VCaP (cell line): ENCODE measurements around the gene TRAPPC11.
"Not testable (repeated sequence)": the region's sequence is repeated elsewhere in the genome, so short reads cannot be mapped to it uniquely, and the experiment has no call there.

Source experiments
- H3K27ac ChIP-seq: fragments of 450-650 bp; 2 replicates; pipeline ENCODE4 v1.5.1; 2017
- CTCF ChIP-seq: fragments of 450-650 bp; conservative IDR thresholded peaks from 2 replicates; pipeline ENCODE4 v1.5.1; 2017; ENCODE audit warnings: mild to moderate bottlenecking, moderate library complexity

The TRAPPC11 gene

DNA sequence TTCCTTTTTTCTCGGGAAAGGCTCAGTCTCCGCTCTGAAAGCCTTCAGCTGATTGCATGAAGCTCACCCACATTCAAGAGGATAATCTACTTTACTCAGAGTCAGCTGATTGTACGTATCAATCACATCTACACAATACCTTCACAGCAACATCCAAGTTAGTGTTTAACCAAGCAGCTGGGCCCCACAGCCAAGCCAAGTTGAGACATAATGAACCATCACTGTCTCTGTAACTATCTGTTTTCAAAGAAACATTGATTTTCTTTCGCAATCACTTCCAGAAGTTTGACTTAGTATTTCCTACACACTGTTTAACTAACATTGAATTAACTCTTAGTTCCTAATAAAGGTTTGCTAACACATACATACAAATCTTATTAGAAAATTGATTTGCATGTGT lies 40.4 kb upstream of the TRAPPC11 start:
- no peak overlapping the region for H3K27ac ChIP-seq
- no peak for TF ChIP-seq CTCF

- no peak overlapping the region for H3K27ac ChIP-seq
- TF ChIP-seq CTCF: no peak
Observed at GRCh38 chr4:183620421-183620820, 38.7 kb upstream of the TRAPPC11 start.

DNA sequence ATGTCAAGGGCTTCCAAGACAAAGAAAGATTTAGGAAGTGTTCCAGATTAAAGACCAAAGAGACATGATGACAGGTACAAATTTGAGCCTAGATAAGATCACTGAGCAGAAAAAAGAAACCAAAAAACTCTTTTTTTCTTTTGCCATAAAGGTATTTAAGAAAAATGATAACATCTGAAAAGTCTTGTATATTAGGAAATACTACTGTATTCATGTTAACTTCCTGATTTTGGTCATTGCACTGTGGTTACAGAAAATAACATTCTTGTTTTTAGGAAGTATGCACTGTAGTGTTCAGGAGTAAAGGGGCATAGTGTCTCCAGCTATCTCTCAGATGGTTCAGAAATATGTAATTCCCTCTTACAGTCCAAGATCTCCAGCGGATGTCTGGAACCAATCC lies 37.2 kb upstream of the TRAPPC11 start:
- peak overlapping the region; percentile 38; the same call in 1 of the 2 replicates for H3K27ac ChIP-seq
- 0 out of 2 replicates have a peak, but pooled peaks have one; percentile 4 for TF ChIP-seq CTCF

DNA sequence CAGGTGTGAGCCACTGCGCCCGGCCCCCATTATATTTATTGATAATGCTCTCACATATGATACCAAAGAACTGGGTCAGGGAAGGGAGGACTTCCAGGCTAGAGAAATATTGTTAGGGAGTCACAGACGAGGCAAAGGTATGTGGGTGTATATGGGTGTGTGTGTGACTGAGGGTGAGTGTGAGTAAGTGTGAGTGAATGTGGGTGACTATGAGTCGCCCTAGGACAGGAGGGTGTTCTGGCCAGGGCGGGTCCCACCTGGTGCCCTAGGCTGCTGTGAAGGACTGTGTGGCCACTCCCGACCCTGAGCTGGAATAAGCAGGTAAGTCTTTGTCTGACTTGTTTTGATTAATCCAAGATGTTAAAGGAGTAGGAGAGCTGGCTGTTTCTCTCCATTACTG lies 34.5 kb upstream of the TRAPPC11 start:
- no peak for TF ChIP-seq CTCF
- H3K27ac ChIP-seq: no peak overlapping the region

- no peak overlapping the region for H3K27ac ChIP-seq
- TF ChIP-seq CTCF: no peak
Observed at GRCh38 chr4:183626168-183626567, 32.9 kb upstream of the TRAPPC11 start.

DNA sequence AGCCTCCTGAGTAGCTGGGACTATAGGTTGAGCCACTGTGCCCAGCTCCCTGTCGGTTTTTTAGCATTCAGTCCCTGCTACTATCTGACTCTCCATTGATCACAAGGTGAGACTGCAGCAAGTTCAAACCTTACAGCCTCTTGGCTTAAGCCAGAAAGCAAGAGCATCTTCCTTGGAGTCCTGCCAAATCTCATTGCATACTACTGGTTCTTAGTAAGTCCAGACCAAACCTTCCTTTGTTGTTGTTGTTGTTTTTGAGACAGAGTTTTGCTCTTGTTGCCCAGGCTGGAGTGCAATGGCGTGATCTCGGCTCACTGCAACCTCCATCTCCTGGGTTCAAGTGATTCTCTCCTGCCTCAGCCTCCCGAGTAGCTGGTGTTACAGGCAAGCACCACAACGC lies 31.8 kb upstream of the TRAPPC11 start:
- not testable (repeated sequence) for H3K27ac ChIP-seq

GRCh38 chr4:183627979-183628588 lies 31.0 kb upstream of the TRAPPC11 start:
- no peak for TF ChIP-seq CTCF
- H3K27ac ChIP-seq: no peak overlapping the region

DNA sequence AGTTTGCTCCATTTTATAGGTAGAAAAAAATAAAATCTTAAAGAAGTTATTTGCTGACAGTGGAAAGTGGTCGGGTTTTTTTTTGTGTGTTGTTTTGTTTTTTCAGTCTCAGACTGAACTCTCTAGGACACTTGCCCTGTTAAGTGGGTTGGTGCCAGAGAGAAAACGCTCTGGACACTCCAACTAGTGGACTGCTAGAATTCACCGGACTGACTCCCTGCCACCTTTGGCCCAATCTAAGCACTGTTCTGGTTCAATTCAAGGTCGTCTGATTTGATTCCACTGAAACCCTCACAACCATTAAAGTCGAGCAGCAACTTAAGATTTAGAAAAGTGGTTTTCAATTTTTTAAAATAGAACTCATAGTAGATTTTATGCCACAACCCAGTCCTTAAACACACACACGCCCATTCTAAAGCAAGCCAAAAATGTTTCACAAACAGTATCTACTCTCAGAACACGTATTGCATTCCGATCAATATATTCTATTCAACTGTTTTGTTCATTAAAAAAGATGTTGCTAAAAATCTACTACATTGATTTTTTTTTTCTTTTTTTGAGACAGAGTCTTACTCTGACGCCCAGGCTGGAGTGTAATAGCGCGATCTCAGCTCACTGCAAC lies 27.4 kb upstream of the TRAPPC11 start:
- no peak overlapping the region for H3K27ac ChIP-seq
- TF ChIP-seq CTCF: no peak
